Measurements from ENCODE around the gene CSMD2.

DNA sequence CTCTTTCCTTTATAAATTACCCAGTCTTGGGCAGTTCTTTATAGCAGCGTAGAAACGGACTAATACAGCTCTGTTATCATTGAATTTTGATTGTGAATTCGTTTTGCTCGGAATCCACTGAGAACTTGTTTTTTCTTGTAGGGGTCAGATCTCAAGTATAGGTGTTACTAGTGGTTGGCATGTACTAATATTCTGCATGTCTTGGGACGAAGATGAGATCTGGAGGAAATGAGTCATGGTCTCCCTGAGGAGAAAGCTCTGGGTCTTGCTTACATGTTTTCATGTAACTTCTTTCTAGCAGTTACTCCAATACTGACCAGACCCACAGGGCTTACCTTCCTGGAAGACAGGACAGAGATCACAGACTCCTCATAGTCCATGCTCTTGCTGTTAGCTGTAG lies 662.3 kb downstream of the CSMD2 start:
- TF ChIP-seq, protein P1, sequence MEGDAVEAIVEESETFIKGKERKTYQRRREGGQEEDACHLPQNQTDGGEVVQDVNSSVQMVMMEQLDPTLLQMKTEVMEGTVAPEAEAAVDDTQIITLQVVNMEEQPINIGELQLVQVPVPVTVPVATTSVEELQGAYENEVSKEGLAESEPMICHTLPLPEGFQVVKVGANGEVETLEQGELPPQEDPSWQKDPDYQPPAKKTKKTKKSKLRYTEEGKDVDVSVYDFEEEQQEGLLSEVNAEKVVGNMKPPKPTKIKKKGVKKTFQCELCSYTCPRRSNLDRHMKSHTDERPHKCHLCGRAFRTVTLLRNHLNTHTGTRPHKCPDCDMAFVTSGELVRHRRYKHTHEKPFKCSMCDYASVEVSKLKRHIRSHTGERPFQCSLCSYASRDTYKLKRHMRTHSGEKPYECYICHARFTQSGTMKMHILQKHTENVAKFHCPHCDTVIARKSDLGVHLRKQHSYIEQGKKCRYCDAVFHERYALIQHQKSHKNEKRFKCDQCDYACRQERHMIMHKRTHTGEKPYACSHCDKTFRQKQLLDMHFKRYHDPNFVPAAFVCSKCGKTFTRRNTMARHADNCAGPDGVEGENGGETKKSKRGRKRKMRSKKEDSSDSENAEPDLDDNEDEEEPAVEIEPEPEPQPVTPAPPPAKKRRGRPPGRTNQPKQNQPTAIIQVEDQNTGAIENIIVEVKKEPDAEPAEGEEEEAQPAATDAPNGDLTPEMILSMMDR (IDR thresholded peaks at IDR 0.05; ENCODE audit: insufficient read depth, low read length, poor library complexity, severe bottlenecking): no peak
- TF ChIP-seq EZH2phosphoT487 (conservative IDR thresholded peaks at IDR 0.05; ENCODE audit: low read length): no peak
